Measurements from ENCODE around the gene RABIF.

The RABIF gene

GRCh38 chr1:202844935-202845334 is 44.0 kb downstream of the RABIF start:
- H3K4me3 ChIP-seq (ENCODE audit: insufficient read length, low read depth): no peak overlapping the region
- H3K9me3 ChIP-seq (ENCODE audit: insufficient read depth, low read length): no peaks in the 10 kb centered on the region
- no peak for TF ChIP-seq ZNF274 (IDR thresholded peaks at IDR 0.05; ENCODE audit: low read depth, low read length)
- TF ChIP-seq YY1 (IDR thresholded peaks at IDR 0.05; ENCODE audit: insufficient read depth, insufficient read length): no peak
- TF ChIP-seq SUZ12 (IDR thresholded peaks at IDR 0.05; ENCODE audit: extremely low read depth, insufficient read depth, insufficient read length): no peak
- H3K27me3 ChIP-seq (ENCODE audit: insufficient read depth, insufficient read length): no peaks in the 10 kb centered on the region
- DNase-seq (ENCODE audit: low read depth, low spot score): no peak
- peaks cover 6% of the 10 kb centered on the region for H3K4me1 ChIP-seq (ENCODE audit: insufficient read depth, insufficient read length)
- H3K36me3 ChIP-seq (ENCODE audit: insufficient read depth, insufficient read length, low read length): peaks cover 6% of the 10 kb centered on the region
- H3K9ac ChIP-seq (ENCODE audit: insufficient read length, low read depth): no peak overlapping the region

GRCh38 chr1:202844259-202844658 is 44.7 kb downstream of the RABIF start:
- no peak for DNase-seq (ENCODE audit: low read depth, low spot score)
- no peaks in the 10 kb centered on the region for H3K9me3 ChIP-seq (ENCODE audit: insufficient read depth, low read length)
- TF ChIP-seq SUZ12 (IDR thresholded peaks at IDR 0.05; ENCODE audit: extremely low read depth, insufficient read depth, insufficient read length): no peak
- peaks cover 6% of the 10 kb centered on the region for H3K4me1 ChIP-seq (ENCODE audit: insufficient read depth, insufficient read length)
- H3K9ac ChIP-seq (ENCODE audit: insufficient read length, low read depth): no peak overlapping the region
- peaks cover 3% of the 10 kb centered on the region for H3K36me3 ChIP-seq (ENCODE audit: insufficient read depth, insufficient read length, low read length)
- H3K4me3 ChIP-seq (ENCODE audit: insufficient read length, low read depth): no peak overlapping the region
- H3K27me3 ChIP-seq (ENCODE audit: insufficient read depth, insufficient read length): no peaks in the 10 kb centered on the region

DNA sequence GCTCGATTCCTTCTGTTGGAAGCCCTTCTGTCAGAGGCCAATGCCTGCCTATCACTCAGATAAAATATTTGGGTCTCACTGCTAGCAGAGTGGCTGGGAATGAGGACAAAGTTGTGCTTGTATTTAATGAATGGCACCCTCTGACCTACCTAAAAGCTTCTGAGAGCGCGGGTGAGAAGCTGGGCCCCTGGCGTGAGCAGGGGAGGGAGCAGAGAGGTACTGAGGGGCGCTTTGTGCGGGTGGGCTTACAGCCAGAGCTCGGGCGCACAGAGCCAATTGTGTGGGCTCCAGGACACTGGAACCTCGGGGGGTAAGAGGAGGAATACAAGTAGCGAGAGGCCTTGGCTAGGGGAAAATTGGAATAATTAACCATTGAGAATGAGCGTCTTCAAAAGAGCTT is 45.9 kb downstream of the RABIF start:
- no peak overlapping the region for H3K4me3 ChIP-seq (ENCODE audit: insufficient read length, low read depth)
- peaks cover 6% of the 10 kb centered on the region for H3K4me1 ChIP-seq (ENCODE audit: insufficient read depth, insufficient read length)
- H3K36me3 ChIP-seq (ENCODE audit: insufficient read depth, insufficient read length, low read length): no peaks in the 10 kb centered on the region
- no peak for TF ChIP-seq SUZ12 (IDR thresholded peaks at IDR 0.05; ENCODE audit: extremely low read depth, insufficient read depth, insufficient read length)
- no peak for TF ChIP-seq ZNF274 (IDR thresholded peaks at IDR 0.05; ENCODE audit: low read depth, low read length)
- no peak for TF ChIP-seq YY1 (IDR thresholded peaks at IDR 0.05; ENCODE audit: insufficient read depth, insufficient read length)
- H3K27me3 ChIP-seq (ENCODE audit: insufficient read depth, insufficient read length): no peaks in the 10 kb centered on the region
- H3K9ac ChIP-seq (ENCODE audit: insufficient read length, low read depth): no peak overlapping the region
- no peaks in the 10 kb centered on the region for H3K9me3 ChIP-seq (ENCODE audit: insufficient read depth, low read length)
- no peak for DNase-seq (ENCODE audit: low read depth, low spot score)

DNA sequence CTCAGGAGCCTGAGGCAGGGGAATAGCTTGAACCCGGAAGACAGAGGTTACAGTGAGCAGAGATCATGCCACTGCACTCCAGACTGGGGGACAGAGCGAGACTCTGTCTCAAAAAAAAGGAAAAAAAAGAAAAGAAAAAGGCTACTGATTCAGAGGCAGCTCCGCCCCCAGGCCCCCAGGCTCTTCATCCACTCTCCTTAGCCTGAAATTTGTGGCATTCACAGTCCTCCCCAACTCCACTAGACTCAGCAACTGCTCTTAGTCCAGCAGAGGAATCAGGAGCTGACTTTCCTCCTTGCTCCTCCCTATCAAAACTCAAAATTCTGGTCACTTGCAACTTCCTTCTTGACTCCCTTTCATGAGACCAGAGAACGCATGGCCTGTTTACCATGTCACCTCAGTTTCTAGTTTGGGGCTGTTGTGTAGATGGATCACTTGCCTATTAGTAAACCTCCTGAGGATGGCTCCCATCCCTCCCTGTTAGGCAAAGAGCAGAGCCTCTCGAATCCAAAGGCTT is 51.1 kb downstream of the RABIF start:
- DNase-seq (ENCODE audit: low read depth, low spot score): no peak
- TF ChIP-seq SUZ12 (IDR thresholded peaks at IDR 0.05; ENCODE audit: extremely low read depth, insufficient read depth, insufficient read length) (no peak), ZNF274 (IDR thresholded peaks at IDR 0.05; ENCODE audit: low read depth, low read length) (no peak), YY1 (IDR thresholded peaks at IDR 0.05; ENCODE audit: insufficient read depth, insufficient read length) (no peak)
- H3K4me3 ChIP-seq (ENCODE audit: insufficient read length, low read depth): no peak overlapping the region
- H3K27me3 ChIP-seq (ENCODE audit: insufficient read depth, insufficient read length): no peaks in the 10 kb centered on the region
- no peak overlapping the region for H3K9ac ChIP-seq (ENCODE audit: insufficient read length, low read depth)
- no peaks in the 10 kb centered on the region for H3K9me3 ChIP-seq (ENCODE audit: insufficient read depth, low read length)
- H3K4me1 ChIP-seq (ENCODE audit: insufficient read depth, insufficient read length): peaks cover 12% of the 10 kb centered on the region
- H3K36me3 ChIP-seq (ENCODE audit: insufficient read depth, insufficient read length, low read length): no peaks in the 10 kb centered on the region

GRCh38 chr1:202836623-202837403 is 52.1 kb downstream of the RABIF start:
- DNase-seq (ENCODE audit: low read depth, low spot score): no peak
- Histone ChIP-seq H3K27me3 (ENCODE audit: insufficient read depth, insufficient read length) (no peaks in the 10 kb centered on the region), H3K9ac (ENCODE audit: insufficient read length, low read depth) (no peak overlapping the region), H3K36me3 (ENCODE audit: insufficient read depth, insufficient read length, low read length) (no peaks in the 10 kb centered on the region), H3K4me3 (ENCODE audit: insufficient read length, low read depth) (no peak overlapping the region), H3K4me1 (ENCODE audit: insufficient read depth, insufficient read length) (peaks cover 12% of the 10 kb centered on the region), H3K9me3 (ENCODE audit: insufficient read depth, low read length) (no peaks in the 10 kb centered on the region)
- TF ChIP-seq SUZ12 (IDR thresholded peaks at IDR 0.05; ENCODE audit: extremely low read depth, insufficient read depth, insufficient read length) (no peak), YY1 (IDR thresholded peaks at IDR 0.05; ENCODE audit: insufficient read depth, insufficient read length) (no peak), ZNF274 (IDR thresholded peaks at IDR 0.05; ENCODE audit: low read depth, low read length) (no peak)

- Histone ChIP-seq H3K4me1 (ENCODE audit: insufficient read depth, insufficient read length) (peaks cover 12% of the 10 kb centered on the region), H3K36me3 (ENCODE audit: insufficient read depth, insufficient read length, low read length) (no peaks in the 10 kb centered on the region), H3K9me3 (ENCODE audit: insufficient read depth, low read length) (no peaks in the 10 kb centered on the region), H3K27me3 (ENCODE audit: insufficient read depth, insufficient read length) (no peaks in the 10 kb centered on the region), H3K9ac (ENCODE audit: insufficient read length, low read depth) (peak overlapping the region; percentile 34), H3K4me3 (ENCODE audit: insufficient read length, low read depth) (no peak overlapping the region)
- DNase-seq (ENCODE audit: low read depth, low spot score): no peak
- TF ChIP-seq SUZ12 (IDR thresholded peaks at IDR 0.05; ENCODE audit: extremely low read depth, insufficient read depth, insufficient read length): no peak
- no peak for TF ChIP-seq ZNF274 (IDR thresholded peaks at IDR 0.05; ENCODE audit: low read depth, low read length)
- no peak for TF ChIP-seq YY1 (IDR thresholded peaks at IDR 0.05; ENCODE audit: insufficient read depth, insufficient read length)
Measured at GRCh38 chr1:202835548-202836072, 53.3 kb downstream of the RABIF start.

DNA sequence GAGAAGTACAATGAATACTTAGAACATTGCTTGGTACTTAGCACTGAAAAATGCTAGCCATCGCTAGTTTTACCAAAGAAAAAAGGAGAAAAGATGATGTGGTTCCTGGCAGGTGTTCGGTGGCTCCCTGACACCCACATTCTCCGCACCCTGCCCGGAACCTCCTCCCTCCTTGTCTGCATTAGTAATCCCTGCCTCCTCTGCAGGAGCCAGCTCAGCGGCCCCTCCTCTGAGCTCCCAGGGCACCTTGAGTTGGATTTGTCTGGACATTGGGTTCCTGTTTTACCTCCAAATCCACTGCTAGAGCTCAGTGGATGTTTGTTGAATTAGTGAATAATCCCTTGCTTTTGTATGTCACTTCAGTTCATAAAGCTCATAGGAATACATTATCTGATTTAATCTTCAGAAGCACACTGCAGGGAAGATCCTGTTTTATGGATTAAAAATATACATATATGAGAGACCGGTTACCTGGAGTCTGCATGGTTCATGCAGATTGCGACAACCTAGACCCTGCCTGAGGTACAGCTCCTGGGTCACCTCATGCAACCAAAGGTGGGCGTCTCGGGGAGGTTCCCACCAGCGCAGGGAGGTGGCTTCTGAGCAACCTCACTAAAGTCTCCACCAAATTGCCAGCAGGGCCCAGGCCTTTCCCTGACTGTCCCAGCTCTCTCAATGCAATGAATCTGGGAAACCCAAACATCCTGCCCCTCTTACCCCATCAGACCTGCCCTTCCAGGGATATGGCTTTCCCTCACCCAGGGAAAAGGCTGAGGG is 54.0 kb downstream of the RABIF start:
- DNase-seq (ENCODE audit: low read depth, low spot score): no peak

More for the DNA sequence above, 54.0 kb downstream of the RABIF start:
- TF ChIP-seq ZNF274 (IDR thresholded peaks at IDR 0.05; ENCODE audit: low read depth, low read length) (no peak), SUZ12 (IDR thresholded peaks at IDR 0.05; ENCODE audit: extremely low read depth, insufficient read depth, insufficient read length) (no peak), YY1 (IDR thresholded peaks at IDR 0.05; ENCODE audit: insufficient read depth, insufficient read length) (no peak)
- H3K9ac ChIP-seq (ENCODE audit: insufficient read length, low read depth): peak overlapping the region; percentile 34
- H3K4me1 ChIP-seq (ENCODE audit: insufficient read depth, insufficient read length): peaks cover 12% of the 10 kb centered on the region
- no peak overlapping the region for H3K4me3 ChIP-seq (ENCODE audit: insufficient read length, low read depth)
- H3K36me3 ChIP-seq (ENCODE audit: insufficient read depth, insufficient read length, low read length): no peaks in the 10 kb centered on the region
- no peaks in the 10 kb centered on the region for H3K27me3 ChIP-seq (ENCODE audit: insufficient read depth, insufficient read length)
- H3K9me3 ChIP-seq (ENCODE audit: insufficient read depth, low read length): no peaks in the 10 kb centered on the region
